Stimulated activated CD4-positive, alpha-beta T cell treated with anti-CD3 and anti-CD28 coated beads, Interleukin-12 subunit alpha, Interleukin-12 subunit beta, amount 100 ng/mL, for 48 hours (primary cell): ENCODE data around the gene LRP1.

Experiments used
- DNase-seq, 3 donors: peaks; one replicate each; pipeline ENCODE4 v3.0.0-alpha.2; 2020; ENCODE audit warnings: low read depth in 2 of 3, low spot score in 1 of 3

LRP1 gene

DNA sequence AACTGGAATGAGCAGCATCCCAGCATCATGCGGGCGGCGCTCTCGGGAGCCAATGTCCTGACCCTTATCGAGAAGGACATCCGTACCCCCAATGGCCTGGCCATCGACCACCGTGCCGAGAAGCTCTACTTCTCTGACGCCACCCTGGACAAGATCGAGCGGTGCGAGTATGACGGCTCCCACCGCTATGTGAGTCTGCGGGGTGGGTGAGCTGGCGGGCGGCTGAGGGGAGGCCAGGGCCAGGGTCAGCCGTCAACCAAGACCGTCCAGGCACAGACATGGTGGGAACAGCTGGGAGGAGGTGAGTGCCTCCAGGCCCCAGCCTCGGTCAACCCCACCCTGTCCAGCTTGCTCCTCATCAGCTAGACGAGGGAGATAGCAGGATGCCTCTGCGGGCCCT is 62.5 kb downstream of the LRP1 start:
- DNase-seq = no peak

GRCh38 chr12:57191410-57191809 is 63.1 kb downstream of the LRP1 start:
- no peak for DNase-seq

GRCh38 chr12:57192920-57193319 is 64.6 kb downstream of the LRP1 start:
- no peak for DNase-seq

DNA sequence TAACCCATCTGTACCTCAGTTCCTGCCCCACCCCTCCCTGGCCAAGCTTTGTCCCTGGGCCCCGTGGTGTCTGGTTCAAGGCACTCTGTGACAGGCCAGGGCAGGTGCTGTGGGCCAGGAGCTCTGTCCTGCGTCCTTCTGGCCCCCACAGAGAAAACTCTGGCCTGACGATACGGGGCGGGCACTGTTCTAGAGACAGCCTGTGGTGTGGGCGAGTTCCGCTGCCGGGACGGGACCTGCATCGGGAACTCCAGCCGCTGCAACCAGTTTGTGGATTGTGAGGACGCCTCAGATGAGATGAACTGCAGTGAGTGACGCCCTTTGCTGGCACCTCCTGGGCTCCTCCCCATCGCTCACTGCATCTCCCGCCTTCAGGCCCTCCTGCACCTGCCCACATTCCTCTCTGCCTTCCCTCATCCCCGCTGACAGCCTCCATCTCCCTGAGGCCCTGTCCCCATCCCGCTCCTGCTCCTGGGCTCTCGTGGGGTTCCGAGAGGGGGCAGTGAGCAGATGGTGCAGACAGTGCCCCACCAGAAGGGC is 65.5 kb downstream of the LRP1 start:
- no peak for DNase-seq

GRCh38 chr12:57194253-57194652 is 66.0 kb downstream of the LRP1 start:
- DNase-seq = no peak

DNA sequence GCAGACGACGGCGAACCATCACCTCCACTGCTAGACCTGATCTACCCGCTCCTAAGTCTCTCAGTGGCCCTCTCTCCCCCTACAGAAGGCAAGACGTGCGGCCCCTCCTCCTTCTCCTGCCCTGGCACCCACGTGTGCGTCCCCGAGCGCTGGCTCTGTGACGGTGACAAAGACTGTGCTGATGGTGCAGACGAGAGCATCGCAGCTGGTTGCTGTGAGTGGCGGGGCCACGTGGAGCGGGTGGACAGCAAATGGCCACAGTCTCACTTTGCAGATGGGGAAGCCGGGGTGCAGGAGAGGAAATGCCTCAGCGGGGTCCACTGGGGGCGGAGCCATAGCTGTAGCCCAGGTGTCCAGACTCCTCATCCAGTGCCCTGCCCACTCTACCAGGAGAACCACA is 66.9 kb downstream of the LRP1 start:
- DNase-seq = no peak

DNA sequence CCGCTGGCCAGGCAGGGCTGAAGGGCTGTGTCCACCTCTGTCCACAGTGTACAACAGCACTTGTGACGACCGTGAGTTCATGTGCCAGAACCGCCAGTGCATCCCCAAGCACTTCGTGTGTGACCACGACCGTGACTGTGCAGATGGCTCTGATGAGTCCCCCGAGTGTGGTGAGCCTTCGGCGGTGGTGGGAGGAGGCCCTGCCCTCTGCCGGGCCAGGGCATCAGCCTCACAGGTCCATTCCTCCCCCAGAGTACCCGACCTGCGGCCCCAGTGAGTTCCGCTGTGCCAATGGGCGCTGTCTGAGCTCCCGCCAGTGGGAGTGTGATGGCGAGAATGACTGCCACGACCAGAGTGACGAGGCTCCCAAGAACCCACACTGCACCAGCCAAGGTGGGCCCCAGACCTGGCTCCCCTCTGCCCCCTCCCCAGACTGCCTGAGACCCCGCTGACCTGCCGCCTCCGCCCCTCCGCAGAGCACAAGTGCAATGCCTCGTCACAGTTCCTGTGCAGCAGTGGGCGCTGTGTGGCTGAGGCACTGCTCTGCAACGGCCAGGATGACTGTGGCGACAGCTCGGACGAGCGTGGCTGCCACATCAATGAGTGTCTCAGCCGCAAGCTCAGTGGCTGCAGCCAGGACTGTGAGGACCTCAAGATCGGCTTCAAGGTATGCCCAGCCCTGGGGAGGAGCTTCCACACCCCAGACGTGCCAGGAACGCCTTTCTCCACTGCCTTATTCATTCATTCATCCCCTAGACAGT is 67.5 kb downstream of the LRP1 start:
- DNase-seq = no peak

DNA sequence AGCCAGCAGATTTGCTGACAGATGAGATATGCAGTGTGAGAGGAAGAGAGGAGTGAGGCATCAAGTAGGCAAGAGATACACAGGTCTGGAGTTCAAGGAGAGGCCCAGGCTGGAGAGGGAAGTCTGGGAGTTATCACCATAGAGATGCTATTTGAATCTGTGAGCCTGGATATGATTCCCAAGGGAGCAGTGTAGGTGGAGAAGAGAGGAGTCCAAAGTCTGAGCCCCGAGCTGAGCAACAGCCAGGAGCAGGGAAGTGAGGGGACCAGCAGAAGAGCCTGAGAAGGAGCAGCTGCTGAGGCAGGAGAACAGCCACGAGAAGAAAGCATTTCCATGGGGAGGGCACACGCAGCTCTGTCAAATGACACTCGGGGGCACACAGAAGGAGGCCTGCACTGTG is 68.2 kb downstream of the LRP1 start:
- DNase-seq = no peak

DNA sequence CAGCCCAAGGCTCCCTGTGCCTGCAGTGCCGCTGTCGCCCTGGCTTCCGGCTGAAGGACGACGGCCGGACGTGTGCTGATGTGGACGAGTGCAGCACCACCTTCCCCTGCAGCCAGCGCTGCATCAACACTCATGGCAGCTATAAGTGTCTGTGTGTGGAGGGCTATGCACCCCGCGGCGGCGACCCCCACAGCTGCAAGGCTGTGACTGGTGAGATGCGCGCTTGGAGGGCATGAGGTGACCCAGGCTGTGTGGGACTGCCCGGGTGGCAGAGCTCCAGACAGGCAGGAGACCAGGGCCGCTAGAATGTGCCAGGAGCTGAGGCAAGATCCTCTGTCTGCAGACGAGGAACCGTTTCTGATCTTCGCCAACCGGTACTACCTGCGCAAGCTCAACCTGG is 68.7 kb downstream of the LRP1 start:
- DNase-seq = no peak

DNA sequence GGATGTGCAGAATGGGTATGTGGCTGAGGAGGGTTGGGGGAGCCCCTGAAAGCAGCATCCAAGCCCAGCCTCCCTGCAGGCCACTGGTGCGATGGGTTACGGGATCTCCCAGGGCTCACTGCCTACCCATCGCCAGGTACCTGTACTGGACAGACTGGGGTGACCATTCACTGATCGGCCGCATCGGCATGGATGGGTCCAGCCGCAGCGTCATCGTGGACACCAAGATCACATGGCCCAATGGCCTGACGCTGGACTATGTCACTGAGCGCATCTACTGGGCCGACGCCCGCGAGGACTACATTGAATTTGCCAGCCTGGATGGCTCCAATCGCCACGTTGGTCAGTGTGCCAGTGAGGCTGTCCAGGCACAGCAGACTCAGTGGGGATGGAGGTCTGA is 70.0 kb downstream of the LRP1 start:
- no peak for DNase-seq

DNA sequence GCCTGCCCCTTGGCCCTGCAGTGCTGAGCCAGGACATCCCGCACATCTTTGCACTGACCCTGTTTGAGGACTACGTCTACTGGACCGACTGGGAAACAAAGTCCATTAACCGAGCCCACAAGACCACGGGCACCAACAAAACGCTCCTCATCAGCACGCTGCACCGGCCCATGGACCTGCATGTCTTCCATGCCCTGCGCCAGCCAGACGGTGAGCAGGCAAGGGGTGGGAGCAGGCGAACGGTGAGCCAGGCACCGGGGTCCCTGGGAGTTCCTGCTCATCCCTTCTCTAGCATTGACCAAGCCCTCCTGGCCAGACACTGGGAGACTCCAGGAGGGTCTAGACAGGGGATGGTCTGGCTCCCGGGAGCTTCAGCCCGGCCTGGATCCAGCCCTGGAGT is 70.9 kb downstream of the LRP1 start:
- no peak for DNase-seq

GRCh38 chr12:57200497-57200896 is 72.2 kb downstream of the LRP1 start:
- no peak for DNase-seq

GRCh38 chr12:57201219-57201618 is 72.9 kb downstream of the LRP1 start:
- DNase-seq = no peak

DNA sequence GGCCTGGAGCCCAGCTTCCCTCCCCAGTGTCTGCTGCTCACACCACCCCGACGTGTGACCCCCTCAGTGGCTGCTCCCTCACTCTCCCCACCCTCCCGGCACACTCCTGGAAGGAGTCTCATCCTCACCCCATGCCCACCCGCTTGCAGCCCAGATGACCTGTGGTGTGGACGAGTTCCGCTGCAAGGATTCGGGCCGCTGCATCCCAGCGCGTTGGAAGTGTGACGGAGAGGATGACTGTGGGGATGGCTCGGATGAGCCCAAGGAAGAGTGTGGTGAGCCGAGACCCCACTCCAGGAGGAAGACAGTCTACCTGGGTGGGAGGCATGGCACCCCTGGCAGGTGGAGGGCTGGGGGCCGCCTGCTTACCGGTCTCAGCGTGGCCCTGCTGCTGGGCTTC is 73.3 kb downstream of the LRP1 start:
- DNase-seq = no peak

DNA sequence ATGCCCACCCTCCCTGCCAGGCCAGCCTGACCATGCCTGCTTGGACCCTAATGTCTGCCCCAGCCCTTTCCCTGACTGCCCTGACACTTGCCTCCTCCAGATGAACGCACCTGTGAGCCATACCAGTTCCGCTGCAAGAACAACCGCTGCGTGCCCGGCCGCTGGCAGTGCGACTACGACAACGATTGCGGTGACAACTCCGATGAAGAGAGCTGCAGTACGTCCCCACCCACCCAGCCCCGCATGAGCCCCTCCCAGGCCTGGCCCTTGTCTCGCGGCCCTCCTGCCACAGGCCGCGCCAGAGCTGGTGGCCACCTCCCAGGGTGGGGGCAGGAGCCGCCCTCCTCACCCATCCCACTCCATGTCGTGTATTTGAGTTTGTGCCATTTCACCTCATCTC is 74.0 kb downstream of the LRP1 start:
- DNase-seq = no peak

DNA sequence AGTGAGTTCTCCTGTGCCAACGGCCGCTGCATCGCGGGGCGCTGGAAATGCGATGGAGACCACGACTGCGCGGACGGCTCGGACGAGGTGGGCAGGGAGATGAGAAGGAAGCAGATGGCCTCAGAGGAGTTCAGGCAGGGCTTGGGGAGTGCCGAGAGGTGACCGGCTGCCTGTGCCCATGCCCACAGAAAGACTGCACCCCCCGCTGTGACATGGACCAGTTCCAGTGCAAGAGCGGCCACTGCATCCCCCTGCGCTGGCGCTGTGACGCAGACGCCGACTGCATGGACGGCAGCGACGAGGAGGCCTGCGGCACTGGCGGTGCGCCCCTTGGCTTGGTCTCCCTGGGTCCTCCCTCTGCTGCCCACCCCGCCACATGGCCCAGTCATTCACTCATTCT is 74.9 kb downstream of the LRP1 start:
- DNase-seq = no peak

DNA sequence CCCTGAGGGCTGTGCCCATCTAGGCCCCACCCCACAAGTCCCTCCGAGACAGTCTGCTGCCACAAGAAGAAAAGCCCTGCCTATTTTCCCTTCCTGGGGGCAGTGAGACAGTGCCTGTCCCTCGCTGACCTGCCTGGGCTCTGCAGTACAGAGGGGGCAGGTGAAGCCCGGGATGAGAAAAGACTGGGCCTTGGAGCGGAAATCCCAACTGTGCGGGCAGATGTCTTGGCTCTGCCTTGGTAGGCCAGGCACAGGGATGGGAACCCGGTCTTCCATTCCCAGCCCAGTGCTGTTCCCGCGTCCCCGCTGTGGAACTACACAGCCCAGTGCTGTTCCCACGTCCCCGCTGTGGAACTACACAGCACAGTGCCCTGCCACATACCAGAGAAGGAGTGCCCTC is 75.5 kb downstream of the LRP1 start:
- DNase-seq = no peak

DNA sequence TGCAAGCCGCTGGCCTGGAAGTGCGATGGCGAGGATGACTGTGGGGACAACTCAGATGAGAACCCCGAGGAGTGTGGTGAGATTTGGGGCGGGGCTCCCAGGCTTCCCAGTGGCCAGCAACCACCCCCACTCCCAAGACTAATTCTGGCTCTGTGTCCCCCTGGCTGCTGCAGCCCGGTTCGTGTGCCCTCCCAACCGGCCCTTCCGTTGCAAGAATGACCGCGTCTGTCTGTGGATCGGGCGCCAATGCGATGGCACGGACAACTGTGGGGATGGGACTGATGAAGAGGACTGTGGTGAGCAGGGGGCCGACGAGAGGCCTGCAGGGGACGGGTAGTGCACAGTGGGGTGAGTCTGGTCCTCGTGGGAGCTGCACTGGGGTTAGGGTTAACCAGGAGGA is 76.2 kb downstream of the LRP1 start:
- DNase-seq = no peak

GRCh38 chr12:57205186-57205585 is 76.9 kb downstream of the LRP1 start:
- DNase-seq = no peak

DNA sequence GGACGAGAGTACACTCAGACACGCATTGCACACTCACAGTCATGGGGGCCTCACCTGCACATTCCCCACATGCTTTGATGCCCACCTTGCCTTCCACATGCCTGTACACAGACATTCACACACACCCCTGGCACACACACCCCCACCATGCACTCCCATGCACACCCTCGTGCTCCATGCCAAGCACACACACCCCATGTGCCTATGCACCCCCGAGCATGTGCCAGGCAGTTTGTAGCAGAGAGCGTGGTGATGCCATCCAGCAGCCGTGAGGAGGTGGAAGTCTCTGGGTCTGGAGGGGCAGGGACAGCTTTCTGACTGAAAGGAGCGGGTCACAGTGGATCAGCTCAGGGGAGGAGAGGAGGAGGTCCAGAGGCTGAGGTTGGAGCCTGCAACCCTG is 77.6 kb downstream of the LRP1 start:
- DNase-seq = no peak

GRCh38 chr12:57207731-57208630 is 79.7 kb downstream of the LRP1 start:
- no peak for DNase-seq

DNA sequence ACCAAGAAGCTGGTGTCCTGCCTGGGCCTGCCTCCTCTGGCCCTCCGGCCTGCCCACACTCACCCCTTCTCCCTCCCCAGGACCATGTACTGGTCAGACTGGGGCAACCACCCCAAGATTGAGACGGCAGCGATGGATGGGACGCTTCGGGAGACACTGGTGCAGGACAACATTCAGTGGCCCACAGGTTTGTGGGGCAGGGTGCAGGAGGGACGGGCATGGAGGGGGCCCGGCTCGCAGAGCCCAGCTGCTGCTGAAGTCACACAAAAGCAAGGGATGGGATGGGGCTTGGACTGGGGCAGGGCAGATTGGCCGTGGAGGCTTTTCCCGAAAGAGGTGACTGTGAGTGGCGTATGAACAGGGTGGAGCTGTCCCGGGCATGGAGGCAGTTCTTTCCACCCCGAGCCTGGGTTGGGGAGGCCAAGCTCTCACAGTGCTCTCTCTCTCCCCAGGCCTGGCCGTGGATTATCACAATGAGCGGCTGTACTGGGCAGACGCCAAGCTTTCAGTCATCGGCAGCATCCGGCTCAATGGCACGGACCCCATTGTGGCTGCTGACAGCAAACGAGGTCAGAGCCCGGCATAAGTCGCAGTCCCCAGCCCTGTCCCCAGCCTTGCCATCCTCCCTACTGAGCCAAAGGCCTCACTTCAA is 80.5 kb downstream of the LRP1 start:
- no peak for DNase-seq
